Spleen (tissue), 7 donors: ENCODE results near the gene DGKE.

Experiments
- CTCF ChIP-seq, 11 experiments: fragments of 200-600 bp in 7 of 11; fragments of 450-650 bp in 4 of 11; sonication (generic) in 4 of 11; IDR thresholded peaks in 8 of 11; conservative IDR thresholded peaks in 3 of 11; 1 replicate in 7 of 11; 2 replicates in 4 of 11; pipeline versions ENCODE4 v1.4.0 to v1.8.0; 2016 to 2021; ENCODE audit warnings: antibody characterized with exemption in 11 of 11, inconsistent platforms in 4 of 11, mild to moderate bottlenecking in 1 of 11
- POLR2A ChIP-seq, 3 donors: fragments of 450-650 bp; IDR thresholded peaks; one replicate each; pipeline ENCODE4 v1.5.1; 2017; ENCODE audit warnings: antibody characterized with exemption in 3 of 3, mild to moderate bottlenecking in 1 of 3
- POLR2AphosphoS5 ChIP-seq, 3 donors: sonication (generic); formaldehyde crosslinking; IDR thresholded peaks; one replicate each; pipeline ENCODE4 v1.5.1; 2017; ENCODE audit warnings: antibody characterized with exemption in 3 of 3
- donor health status: DM: no; HTN: no; CAD: no; lungs with moderate emphysema.
- donor health status: DM: no; HTN: no; CAD: no.
- donor health status: DM: no; HTN: no; CAD: no.

DNA sequence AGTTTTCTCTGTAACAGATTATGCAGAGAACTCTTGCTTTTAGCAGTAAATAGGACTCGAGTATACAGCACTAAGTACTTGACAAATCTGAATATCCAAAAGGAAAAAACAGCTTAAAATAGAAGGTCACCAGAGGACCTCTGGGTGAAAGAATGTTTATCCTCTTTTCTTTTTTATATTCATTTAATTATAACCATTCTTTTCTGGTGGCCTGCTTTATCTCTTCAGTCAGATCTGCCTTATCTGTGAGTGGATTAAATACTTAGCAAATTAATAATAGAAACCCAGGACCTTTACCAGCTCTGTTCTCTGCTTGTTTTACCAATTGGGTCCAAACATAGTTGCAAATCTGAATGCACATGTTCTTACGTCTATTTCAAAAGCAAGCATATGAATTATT, 8.6 kb downstream of the DGKE start:
- TF ChIP-seq CTCF (IDR thresholded peaks at IDR 0.05 in 8 of 11, conservative IDR thresholded peaks at IDR 0.05 in 3 of 11), result no peak
- TF ChIP-seq POLR2AphosphoS5 (IDR thresholded peaks at IDR 0.05), result no peak
- TF ChIP-seq POLR2A (IDR thresholded peaks at IDR 0.05), result no peak
